ENCODE data around the gene ZSCAN9.

DNA sequence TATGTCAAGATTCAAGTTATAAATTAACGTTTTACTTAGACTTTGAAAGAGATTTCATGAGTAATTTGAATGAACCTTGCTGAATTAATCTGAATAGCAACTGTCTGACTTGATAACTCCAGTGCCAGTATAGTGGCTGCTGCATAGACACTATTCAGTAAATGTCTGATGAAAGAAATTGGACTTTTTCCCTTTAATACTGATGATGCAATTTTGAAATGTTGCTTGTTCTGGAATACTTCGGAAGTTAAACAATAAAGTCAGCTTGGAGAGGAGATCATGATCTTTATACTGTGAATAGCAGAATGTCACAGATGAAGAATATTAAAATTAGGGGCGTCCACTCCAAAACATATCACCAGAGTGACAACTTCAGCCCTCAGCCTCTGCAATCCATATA lies 52.7 kb downstream of the ZSCAN9 start:
- TF ChIP-seq, protein P1, sequence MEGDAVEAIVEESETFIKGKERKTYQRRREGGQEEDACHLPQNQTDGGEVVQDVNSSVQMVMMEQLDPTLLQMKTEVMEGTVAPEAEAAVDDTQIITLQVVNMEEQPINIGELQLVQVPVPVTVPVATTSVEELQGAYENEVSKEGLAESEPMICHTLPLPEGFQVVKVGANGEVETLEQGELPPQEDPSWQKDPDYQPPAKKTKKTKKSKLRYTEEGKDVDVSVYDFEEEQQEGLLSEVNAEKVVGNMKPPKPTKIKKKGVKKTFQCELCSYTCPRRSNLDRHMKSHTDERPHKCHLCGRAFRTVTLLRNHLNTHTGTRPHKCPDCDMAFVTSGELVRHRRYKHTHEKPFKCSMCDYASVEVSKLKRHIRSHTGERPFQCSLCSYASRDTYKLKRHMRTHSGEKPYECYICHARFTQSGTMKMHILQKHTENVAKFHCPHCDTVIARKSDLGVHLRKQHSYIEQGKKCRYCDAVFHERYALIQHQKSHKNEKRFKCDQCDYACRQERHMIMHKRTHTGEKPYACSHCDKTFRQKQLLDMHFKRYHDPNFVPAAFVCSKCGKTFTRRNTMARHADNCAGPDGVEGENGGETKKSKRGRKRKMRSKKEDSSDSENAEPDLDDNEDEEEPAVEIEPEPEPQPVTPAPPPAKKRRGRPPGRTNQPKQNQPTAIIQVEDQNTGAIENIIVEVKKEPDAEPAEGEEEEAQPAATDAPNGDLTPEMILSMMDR (IDR thresholded peaks at IDR 0.05; ENCODE audit: low read length): no peak
- TF ChIP-seq EZH2 (optimal IDR thresholded peaks at IDR 0.05; ENCODE audit: low read depth, low read length): no peak
- no peak for TF ChIP-seq EZH2phosphoT487 (IDR thresholded peaks at IDR 0.05; ENCODE audit: low read length)
